Esophagus squamous epithelium (tissue), 4 donors: ENCODE measurements around the gene ANKK1.

Experiments used
- CTCF ChIP-seq, 6 experiments: fragments of 450-650 bp in 4 of 6; fragments of 200-600 bp in 2 of 6; sonication (generic) in 2 of 6; IDR thresholded peaks; one replicate each; pipeline ENCODE4 v1.5.1; 2016 to 2019; ENCODE audit warnings: antibody characterized with exemption in 6 of 6, mild to moderate bottlenecking in 4 of 6, moderate library complexity in 4 of 6
- POLR2A ChIP-seq, 4 donors: fragments of 450-650 bp; IDR thresholded peaks; one replicate each; pipeline ENCODE4 v1.6.1; 2017; ENCODE audit warnings: antibody characterized with exemption in 4 of 4, mild to moderate bottlenecking in 4 of 4, moderate library complexity in 3 of 4

- TF ChIP-seq CTCF (IDR thresholded peaks at IDR 0.05): no peak
- TF ChIP-seq POLR2A (IDR thresholded peaks at IDR 0.05): no peak
These were observed 59.4 kb downstream of the ANKK1 start for GRCh38 chr11:113446938-113447337.
